PC-3 (cell line): ENCODE measurements around the gene SUMO3. TPM values are rescaled to one million over a fixed set of nuclear protein-coding genes. Genes with fewer than 3 reads are reported as not detected.

Experiments used
- ATAC-seq: fragments of 200-7000 bp; cut with Tn5 transposase; 2 replicates; pipeline ENCODE4 v1.9.1; 2020; ENCODE audit warnings: mild to moderate bottlenecking, moderate library complexity
- BruUV-seq: library from RNA; stranded (reverse); fragments of 400-500 nt; replicated peaks from 2 replicates; lab custom pipeline; 2021; lab: Mats Ljungman, UMichigan
- CTCF ChIA-PET: fragments of 300-600 bp; sonication (Branson Sonifier 250); formaldehyde crosslinking; loops from one replicate; lab custom pipeline; 2022; ENCODE audit warnings: antibody characterized with exemption; lab: Charles Lee
- POLR2A ChIA-PET: fragments of 300-600 bp; sonication (Branson Sonifier 250); formaldehyde crosslinking; loops from one replicate; lab custom pipeline; 2022; ENCODE audit warnings: antibody characterized with exemption; ENCODE audit not compliant: unreplicated experiment; lab: Charles Lee
- DNase-seq: peaks from one replicate; pipeline ENCODE4 v3.0.0-alpha.2; 2015
- H2AFZ ChIP-seq: fragments of 300-600 bp; sonication (generic); 2 replicates; pipeline ENCODE4 v1.6.0; 2016; ENCODE audit warnings: antibody characterized with exemption, low read length
- H3F3A ChIP-seq: fragments of 300-600 bp; sonication (generic); one replicate; pipeline ENCODE4 v1.6.0; 2017; ENCODE audit warnings: antibody characterized with exemption, low read length, control low read depth, mild to moderate bottlenecking; ENCODE audit not compliant: unreplicated experiment
- H3K27ac ChIP-seq: fragments of 300-600 bp; sonication (generic); 2 replicates; pipeline ENCODE4 v1.5.1; 2016; ENCODE audit warnings: mild to moderate bottlenecking, low read length
- H3K27me3 ChIP-seq: fragments of 300-600 bp; sonication (generic); 2 replicates; pipeline ENCODE4 v1.6.1; 2016; ENCODE audit warnings: low read length, mixed read lengths
- H3K36me3 ChIP-seq: fragments of 300-600 bp; sonication (generic); 2 replicates; pipeline ENCODE4 v1.6.1; 2016; ENCODE audit warnings: low read depth, mixed run types, low read length, mixed read lengths
- H3K4me1 ChIP-seq: fragments of 300-600 bp; sonication (generic); 2 replicates; pipeline ENCODE4 v1.5.1; 2016; ENCODE audit warnings: low read length; ENCODE audit not compliant: insufficient read depth
- H3K4me2 ChIP-seq: fragments of 300-600 bp; sonication (generic); 2 replicates; pipeline ENCODE4 v1.6.0; 2016; ENCODE audit warnings: low read length
- H3K4me3 ChIP-seq: fragments of 300-600 bp; sonication (generic); 2 replicates; pipeline ENCODE4 v1.5.1; 2016; ENCODE audit warnings: mild to moderate bottlenecking, low read length, mixed read lengths
- H3K79me2 ChIP-seq: fragments of 300-600 bp; sonication (generic); 2 replicates; pipeline ENCODE4 v1.6.1; 2017; ENCODE audit warnings: low read length, mixed read lengths
- H3K9ac ChIP-seq: fragments of 300-600 bp; sonication (generic); 2 replicates; pipeline ENCODE4 v1.6.0; 2016; ENCODE audit warnings: mild to moderate bottlenecking, low read length
- H3K9me2 ChIP-seq: fragments of 300-600 bp; sonication (generic); replicated peaks from 2 replicates; pipeline ENCODE4 v1.6.1; 2016; ENCODE audit warnings: mixed run types, low read length, mixed read lengths
- H3K9me3 ChIP-seq: fragments of 300-600 bp; sonication (generic); 2 replicates; pipeline ENCODE4 v1.6.1; 2016; ENCODE audit warnings: low read length, mixed read lengths
- H4K20me1 ChIP-seq: fragments of 300-600 bp; sonication (generic); 2 replicates; pipeline ENCODE4 v1.6.1; 2016; ENCODE audit warnings: low read length, mixed read lengths
- EZH2 ChIP-seq: fragments of 300-600 bp; sonication (generic); IDR thresholded peaks from one replicate; pipeline ENCODE4 v1.6.1; 2017; ENCODE audit warnings: antibody characterized with exemption, mild to moderate bottlenecking, low read length; ENCODE audit not compliant: unreplicated experiment
- EZH2phosphoT487 ChIP-seq: fragments of 300-600 bp; sonication (generic); IDR thresholded peaks from 2 replicates; pipeline ENCODE4 v1.6.1; 2018; ENCODE audit warnings: mild to moderate bottlenecking, antibody characterized with exemption, low read length, borderline replicate concordance
- intact Hi-C: fragments of 100-400 bp; cut with micrococcal nuclease; formaldehyde crosslinking; loops from 2 replicates; pipeline ENCODE4 v1.9.0; 2023
- total RNA-seq: library from RNA; depleted of rRNA; stranded (reverse); fragments of >200 nt; gene quantifications from 2 replicates; pipeline ENCODE4 v1.2.3, GENCODE V29; 2014
- TF ChIP-seq, protein P1 (sequence below): fragments of 300-600 bp; sonication (generic); conservative IDR thresholded peaks from 2 replicates; pipeline ENCODE4 v1.5.1; 2017; ENCODE audit warnings: antibody characterized with exemption, low read depth, mild to moderate bottlenecking, low read length

Gene SUMO3
- total RNA-seq, 1 experiment from 2014 or later, result 242 TPM

DNA sequence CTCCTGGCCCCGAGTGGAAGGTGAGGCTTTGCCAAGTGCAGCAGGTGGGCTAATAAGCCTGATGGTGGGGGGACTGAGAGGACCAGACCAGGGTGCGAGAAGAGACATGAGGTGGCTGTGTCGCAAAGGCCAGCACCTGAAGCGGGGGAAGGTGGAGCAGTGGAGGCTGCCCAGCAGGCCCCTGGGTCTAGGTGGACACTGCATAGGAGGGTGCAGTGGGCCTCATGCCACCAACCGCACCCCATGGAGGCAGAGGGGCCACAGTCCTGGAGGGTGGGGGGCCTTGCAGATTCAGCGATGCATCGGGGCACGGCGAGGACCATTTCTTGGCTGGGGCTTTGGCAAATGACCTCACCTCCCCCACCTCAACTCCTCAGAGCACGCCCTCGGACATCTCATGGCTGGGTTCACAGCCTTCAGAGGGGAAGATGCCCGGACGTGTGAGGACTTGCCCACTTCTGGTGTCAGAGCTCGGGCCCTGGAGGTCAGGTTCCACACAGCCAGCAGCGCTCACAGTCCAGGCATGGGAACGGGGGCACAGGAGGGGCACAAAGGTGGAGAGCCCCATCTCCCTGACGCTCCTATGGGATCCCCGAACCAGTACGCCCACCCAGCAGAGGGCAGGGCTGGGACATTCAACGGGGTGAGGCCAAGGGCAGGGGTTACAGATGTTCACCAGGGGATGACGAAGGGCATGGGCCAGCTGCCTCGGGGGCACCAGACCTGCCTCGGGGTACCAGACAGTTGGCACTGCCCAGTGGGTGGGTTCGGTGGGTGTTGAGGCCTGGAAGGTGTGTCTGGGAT lies 51.6 kb downstream of the SUMO3 start:
- peaks cover 30% of the 10 kb centered on the region for H3K4me1 ChIP-seq
- no peak overlapping the region for H2AFZ ChIP-seq
- H3F3A ChIP-seq, result peaks cover 8% of the 10 kb centered on the region
- H3K27me3 ChIP-seq, result no peaks in the 10 kb centered on the region
- H3K4me2 ChIP-seq, result peak overlapping the region; percentile 75
- no peak overlapping the region for H3K9ac ChIP-seq
- no peaks in the 10 kb centered on the region for H3K9me2 ChIP-seq
- no peaks in the 10 kb centered on the region for H3K9me3 ChIP-seq
- H3K27ac ChIP-seq, result peak overlapping the region; percentile 55
- H3K4me3 ChIP-seq, result peak overlapping the region; percentile 36; the same call in 1 of the 2 replicates
- H3K79me2 ChIP-seq, result no peaks in the 10 kb centered on the region
- TF ChIP-seq EZH2phosphoT487 (no peak), EZH2 (no peak)
- TF ChIP-seq, protein P1, sequence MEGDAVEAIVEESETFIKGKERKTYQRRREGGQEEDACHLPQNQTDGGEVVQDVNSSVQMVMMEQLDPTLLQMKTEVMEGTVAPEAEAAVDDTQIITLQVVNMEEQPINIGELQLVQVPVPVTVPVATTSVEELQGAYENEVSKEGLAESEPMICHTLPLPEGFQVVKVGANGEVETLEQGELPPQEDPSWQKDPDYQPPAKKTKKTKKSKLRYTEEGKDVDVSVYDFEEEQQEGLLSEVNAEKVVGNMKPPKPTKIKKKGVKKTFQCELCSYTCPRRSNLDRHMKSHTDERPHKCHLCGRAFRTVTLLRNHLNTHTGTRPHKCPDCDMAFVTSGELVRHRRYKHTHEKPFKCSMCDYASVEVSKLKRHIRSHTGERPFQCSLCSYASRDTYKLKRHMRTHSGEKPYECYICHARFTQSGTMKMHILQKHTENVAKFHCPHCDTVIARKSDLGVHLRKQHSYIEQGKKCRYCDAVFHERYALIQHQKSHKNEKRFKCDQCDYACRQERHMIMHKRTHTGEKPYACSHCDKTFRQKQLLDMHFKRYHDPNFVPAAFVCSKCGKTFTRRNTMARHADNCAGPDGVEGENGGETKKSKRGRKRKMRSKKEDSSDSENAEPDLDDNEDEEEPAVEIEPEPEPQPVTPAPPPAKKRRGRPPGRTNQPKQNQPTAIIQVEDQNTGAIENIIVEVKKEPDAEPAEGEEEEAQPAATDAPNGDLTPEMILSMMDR, result no peak
- intact Hi-C loops, result no loop called here
- BruUV-seq, result no TSS peak
- DNase-seq, result no peak
- H3K36me3 ChIP-seq, result peaks cover 15% of the 10 kb centered on the region
- no peak for ATAC-seq
- no peaks in the 10 kb centered on the region for H4K20me1 ChIP-seq
- ChIA-PET CTCF (no interaction called here), POLR2A (no interaction called here)

DNA sequence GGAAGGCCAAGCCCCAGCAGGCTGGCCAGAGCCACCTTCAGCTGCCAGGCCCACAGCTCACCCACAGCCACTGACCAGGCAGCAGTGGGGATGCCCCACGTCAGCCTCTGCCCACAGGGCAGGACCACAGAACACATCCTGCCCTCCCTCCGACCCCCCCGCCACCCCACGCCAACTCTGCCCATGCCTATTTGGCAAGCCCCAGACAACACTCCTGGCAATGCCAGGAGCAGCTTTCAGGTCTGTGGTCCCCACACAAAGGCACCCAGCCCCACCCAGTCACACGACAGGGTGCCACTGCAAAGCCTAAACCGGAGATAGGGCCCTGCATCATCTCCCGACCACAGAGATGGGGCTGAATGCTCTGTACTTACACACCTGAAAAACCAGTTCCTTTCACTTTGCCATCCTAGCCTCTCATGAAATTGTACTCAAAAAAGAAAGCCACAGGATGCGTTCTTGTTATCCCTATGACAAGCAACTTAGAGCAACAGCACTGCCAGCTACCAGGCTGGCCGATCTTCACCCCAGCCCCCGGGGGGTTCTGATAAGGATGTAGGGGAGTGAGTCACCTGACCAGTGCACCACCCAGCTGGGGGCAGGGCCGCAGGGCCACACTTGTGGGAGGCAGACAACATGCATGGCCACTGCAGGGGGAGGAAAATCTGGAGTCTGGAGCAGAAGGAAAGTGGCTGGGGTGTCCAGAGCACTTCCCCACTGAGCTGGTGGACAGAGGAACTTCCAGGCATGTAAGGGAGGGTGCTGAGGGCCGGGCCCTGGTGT lies 52.4 kb downstream of the SUMO3 start:
- H4K20me1 ChIP-seq, result no peaks in the 10 kb centered on the region
- intact Hi-C loops, result no loop called here
- BruUV-seq, result no TSS peak
- no peak overlapping the region for H2AFZ ChIP-seq
- no peaks in the 10 kb centered on the region for H3K9me2 ChIP-seq
- H3K79me2 ChIP-seq, result no peaks in the 10 kb centered on the region
- peak overlapping the region; percentile 56 for H3K27ac ChIP-seq
- H3K27me3 ChIP-seq, result no peaks in the 10 kb centered on the region
- H3K4me3 ChIP-seq, result peak overlapping the region; percentile 36; the same call in 1 of the 2 replicates
- peaks cover 30% of the 10 kb centered on the region for H3K4me1 ChIP-seq
- ChIA-PET POLR2A (interaction anchor here (0.5 to 0.6 kb wide), 3 partner anchors 10 to 325 kb away, joined by 3 to 4 read pairs (median 4); no protein-coding TSS in a partner anchor), CTCF (no interaction called here)
- DNase-seq, result peak; percentile 88
- no peak overlapping the region for H3K9ac ChIP-seq
- ATAC-seq, result peak; percentile 60
- no peaks in the 10 kb centered on the region for H3K9me3 ChIP-seq
- TF ChIP-seq, protein P1, result no peak
- no peak for TF ChIP-seq EZH2
- TF ChIP-seq EZH2phosphoT487, result no peak
- peaks cover 9% of the 10 kb centered on the region for H3K36me3 ChIP-seq
- peak overlapping the region; percentile 75 for H3K4me2 ChIP-seq
- peaks cover 8% of the 10 kb centered on the region for H3F3A ChIP-seq
